Lower leg skin (tissue), 3 donors: ENCODE measurements around the gene REPS1.

Source experiments
- POLR2A ChIP-seq, 2 donors: fragments of 450-650 bp; IDR thresholded peaks; one replicate each; pipeline ENCODE4 v1.6.1; 2016 to 2017; ENCODE audit warnings: antibody characterized with exemption in 2 of 2, mild to moderate bottlenecking in 1 of 2, moderate library complexity in 1 of 2
- TF ChIP-seq, protein P1 (sequence below), 3 donors: fragments of 450-650 bp; IDR thresholded peaks; one replicate each; pipeline ENCODE4 v1.5.1; 2016; ENCODE audit warnings: antibody characterized with exemption in 3 of 3, mild to moderate bottlenecking in 3 of 3, moderate library complexity in 2 of 3

GRCh38 chr6:138959521-138959920 lies 28.5 kb downstream of the REPS1 start:
- no peak for TF ChIP-seq POLR2A (IDR thresholded peaks at IDR 0.05)
- TF ChIP-seq, protein P1, sequence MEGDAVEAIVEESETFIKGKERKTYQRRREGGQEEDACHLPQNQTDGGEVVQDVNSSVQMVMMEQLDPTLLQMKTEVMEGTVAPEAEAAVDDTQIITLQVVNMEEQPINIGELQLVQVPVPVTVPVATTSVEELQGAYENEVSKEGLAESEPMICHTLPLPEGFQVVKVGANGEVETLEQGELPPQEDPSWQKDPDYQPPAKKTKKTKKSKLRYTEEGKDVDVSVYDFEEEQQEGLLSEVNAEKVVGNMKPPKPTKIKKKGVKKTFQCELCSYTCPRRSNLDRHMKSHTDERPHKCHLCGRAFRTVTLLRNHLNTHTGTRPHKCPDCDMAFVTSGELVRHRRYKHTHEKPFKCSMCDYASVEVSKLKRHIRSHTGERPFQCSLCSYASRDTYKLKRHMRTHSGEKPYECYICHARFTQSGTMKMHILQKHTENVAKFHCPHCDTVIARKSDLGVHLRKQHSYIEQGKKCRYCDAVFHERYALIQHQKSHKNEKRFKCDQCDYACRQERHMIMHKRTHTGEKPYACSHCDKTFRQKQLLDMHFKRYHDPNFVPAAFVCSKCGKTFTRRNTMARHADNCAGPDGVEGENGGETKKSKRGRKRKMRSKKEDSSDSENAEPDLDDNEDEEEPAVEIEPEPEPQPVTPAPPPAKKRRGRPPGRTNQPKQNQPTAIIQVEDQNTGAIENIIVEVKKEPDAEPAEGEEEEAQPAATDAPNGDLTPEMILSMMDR (IDR thresholded peaks at IDR 0.05): no peak
